ENCODE data around the gene NOP10.
"Not testable (repeated sequence)": the region's sequence is repeated elsewhere in the genome, so short reads cannot be mapped to it uniquely, and the experiment has no call there.

Gene NOP10

GRCh38 chr15:34358948-34359347, 16.0 kb upstream of the NOP10 start:
- no peak for DNase-seq (ENCODE audit: low read depth in 2 of 2)

GRCh38 chr15:34358367-34358766, 15.4 kb upstream of the NOP10 start:
- DNase-seq (ENCODE audit: low read depth in 2 of 2): no peak

- no peak for DNase-seq (ENCODE audit: low read depth in 2 of 2)
These were observed 14.7 kb upstream of the NOP10 start for GRCh38 chr15:34357653-34358052.

- no peak for DNase-seq (ENCODE audit: low read depth in 2 of 2)
These were observed 12.3 kb upstream of the NOP10 start for GRCh38 chr15:34355241-34355640.

GRCh38 chr15:34354286-34354685, 11.3 kb upstream of the NOP10 start:
- no peak for DNase-seq (ENCODE audit: low read depth in 2 of 2)

- no peak for DNase-seq (ENCODE audit: low read depth in 2 of 2)
These were observed 10.7 kb upstream of the NOP10 start for GRCh38 chr15:34353627-34354026.

GRCh38 chr15:34352996-34353395, 10.1 kb upstream of the NOP10 start:
- not testable (repeated sequence) for DNase-seq (ENCODE audit: low read depth in 2 of 2)

- no peak for DNase-seq (ENCODE audit: low read depth in 2 of 2)
These were observed 6.8 kb upstream of the NOP10 start for GRCh38 chr15:34349769-34350168.

GRCh38 chr15:34348735-34349300, 5.9 kb upstream of the NOP10 start:
- no peak for DNase-seq (ENCODE audit: low read depth in 2 of 2)

GRCh38 chr15:34347951-34348638, 5.2 kb upstream of the NOP10 start:
- DNase-seq (ENCODE audit: low read depth in 2 of 2): no peak

GRCh38 chr15:34342213-34342736, 661 bp downstream of the NOP10 start:
- not testable (repeated sequence) for DNase-seq (ENCODE audit: low read depth in 2 of 2)

- no peak for DNase-seq (ENCODE audit: low read depth in 2 of 2)
These were observed 1.3 kb downstream of the NOP10 start for GRCh38 chr15:34341381-34342212.

- no peak for DNase-seq (ENCODE audit: low read depth in 2 of 2)
These were observed 3.0 kb downstream of the NOP10 start for GRCh38 chr15:34339946-34340345.

GRCh38 chr15:34338347-34338746, 4.6 kb downstream of the NOP10 start:
- DNase-seq (ENCODE audit: low read depth in 2 of 2): no peak

- peak; percentile 82 to 90 for DNase-seq (ENCODE audit: low read depth in 2 of 2)
These were observed 5.2 kb downstream of the NOP10 start, which contains the start of gene SLC12A6 for GRCh38 chr15:34337557-34338306. Gene SLC12A6 (minus strand): TSS chr15:34337781. CDS start chr15:34336680, 1,101 bp downstream.

- no peak for DNase-seq (ENCODE audit: low read depth in 2 of 2)
These were observed 5.9 kb downstream of the NOP10 start for GRCh38 chr15:34336991-34337556.

GRCh38 chr15:34336231-34336990, 6.5 kb downstream of the NOP10 start:
- DNase-seq (ENCODE audit: low read depth in 2 of 2): no peak

- DNase-seq (ENCODE audit: low read depth in 2 of 2): no peak
These were observed 7.5 kb downstream of the NOP10 start for GRCh38 chr15:34335176-34336032.

GRCh38 chr15:34334672-34335071, 8.3 kb downstream of the NOP10 start:
- no peak for DNase-seq (ENCODE audit: low read depth in 2 of 2)

All from stimulated activated CD4-positive, alpha-beta T cell treated with anti-CD3 and anti-CD28 coated beads, Interleukin-1b, Interleukin-23, amount 100 ng/mL, for 4 hours (primary cell).